Hepatocyte (in vitro differentiated cells): Measurements from ENCODE around the gene HECW1. TPM values are rescaled to one million over a fixed set of nuclear protein-coding genes. Genes with fewer than 3 reads are reported as not detected.

Experiments
- DNase-seq: peaks from one replicate; pipeline ENCODE4 v3.0.0-alpha.2; 2016; ENCODE audit warnings: low spot score
- H2AFZ ChIP-seq: fragments of 200-600 bp; sonication (generic); 2 replicates; pipeline ENCODE4 v1.6.0; 2016; ENCODE audit warnings: antibody characterized with exemption, mild to moderate bottlenecking
- H3K27ac ChIP-seq: fragments of 200-600 bp; sonication (generic); 2 replicates; pipeline ENCODE4 v1.5.1; 2016; ENCODE audit warnings: mild to moderate bottlenecking
- H3K27me3 ChIP-seq: fragments of 200-600 bp; sonication (generic); 2 replicates; pipeline ENCODE4 v1.6.1; 2016
- H3K36me3 ChIP-seq: fragments of 200-600 bp; sonication (generic); replicated peaks from 2 replicates; pipeline ENCODE4 v1.5.1; 2016; ENCODE audit warnings: low read depth; ENCODE audit not compliant: insufficient read depth
- H3K4me1 ChIP-seq: fragments of 200-600 bp; sonication (generic); 2 replicates; pipeline ENCODE4 v1.5.1; 2016; ENCODE audit warnings: mild to moderate bottlenecking, moderate library complexity; ENCODE audit not compliant: insufficient read depth
- H3K4me2 ChIP-seq: fragments of 200-600 bp; sonication (generic); 2 replicates; pipeline ENCODE4 v1.6.0; 2016
- H3K4me3 ChIP-seq: fragments of 200-600 bp; sonication (generic); 2 replicates; pipeline ENCODE4 v1.5.1; 2016; ENCODE audit warnings: mild to moderate bottlenecking
- H3K79me2 ChIP-seq: fragments of 200-600 bp; sonication (generic); 2 replicates; pipeline ENCODE4 v1.6.0; 2017; ENCODE audit warnings: mild to moderate bottlenecking
- H3K9me2 ChIP-seq: fragments of 200-600 bp; sonication (generic); replicated peaks from 2 replicates; pipeline ENCODE4 v1.6.0; 2017; ENCODE audit warnings: mild to moderate bottlenecking; ENCODE audit not compliant: insufficient read depth
- H3K9me3 ChIP-seq: fragments of 200-600 bp; sonication (generic); 2 replicates; pipeline ENCODE4 v1.5.1; 2016; ENCODE audit warnings: low read depth, mild to moderate bottlenecking
- H4K20me1 ChIP-seq: fragments of 200-600 bp; sonication (generic); 2 replicates; pipeline ENCODE4 v1.6.0; 2016; ENCODE audit warnings: mild to moderate bottlenecking; ENCODE audit not compliant: insufficient read depth, poor library complexity, severe bottlenecking
- CTCF ChIP-seq: fragments of 200-600 bp; sonication (generic); IDR thresholded peaks from 2 replicates; pipeline ENCODE4 v1.5.1; 2016; ENCODE audit warnings: antibody characterized with exemption, mild to moderate bottlenecking; ENCODE audit not compliant: poor library complexity
- EZH2 ChIP-seq: fragments of 200-600 bp; sonication (generic); IDR thresholded peaks from 2 replicates; pipeline ENCODE4 v1.6.1; 2016; ENCODE audit warnings: antibody characterized with exemption, mild to moderate bottlenecking, borderline replicate concordance
- EZH2phosphoT487 ChIP-seq: fragments of 200-600 bp; sonication (generic); IDR thresholded peaks from one replicate; pipeline ENCODE4 v1.6.1; 2018; ENCODE audit warnings: antibody characterized with exemption, mild to moderate bottlenecking, low read depth, moderate library complexity; ENCODE audit not compliant: unreplicated experiment, severe bottlenecking
- WGBS: methylation state at CpG from one replicate; pipeline ENCODE4 v1.1.6; 2016; ENCODE audit warnings: low lambda C conversion rate; ENCODE audit errors: missing lambda C conversion rate; 5-methylcytosine and 5-hydroxymethylcytosine counted together
- polyA plus RNA-seq: library from polyadenylated mRNA; unstranded; fragments of >200 nt; fragmentation: Nextera tagmentation; extraction: Ambion mirVana; gene quantifications from 2 replicates; pipeline ENCODE4 v1.2.1, GENCODE V29; 2016
- total RNA-seq: library from RNA; depleted of rRNA; stranded (reverse); fragments of >200 nt; gene quantifications from 2 replicates; pipeline ENCODE4 v1.2.3, GENCODE V29; 2014

Gene HECW1
- total and polyA plus RNA-seq, 2 experiments from 2014 or later: 1.5 to 7.6 TPM

DNA sequence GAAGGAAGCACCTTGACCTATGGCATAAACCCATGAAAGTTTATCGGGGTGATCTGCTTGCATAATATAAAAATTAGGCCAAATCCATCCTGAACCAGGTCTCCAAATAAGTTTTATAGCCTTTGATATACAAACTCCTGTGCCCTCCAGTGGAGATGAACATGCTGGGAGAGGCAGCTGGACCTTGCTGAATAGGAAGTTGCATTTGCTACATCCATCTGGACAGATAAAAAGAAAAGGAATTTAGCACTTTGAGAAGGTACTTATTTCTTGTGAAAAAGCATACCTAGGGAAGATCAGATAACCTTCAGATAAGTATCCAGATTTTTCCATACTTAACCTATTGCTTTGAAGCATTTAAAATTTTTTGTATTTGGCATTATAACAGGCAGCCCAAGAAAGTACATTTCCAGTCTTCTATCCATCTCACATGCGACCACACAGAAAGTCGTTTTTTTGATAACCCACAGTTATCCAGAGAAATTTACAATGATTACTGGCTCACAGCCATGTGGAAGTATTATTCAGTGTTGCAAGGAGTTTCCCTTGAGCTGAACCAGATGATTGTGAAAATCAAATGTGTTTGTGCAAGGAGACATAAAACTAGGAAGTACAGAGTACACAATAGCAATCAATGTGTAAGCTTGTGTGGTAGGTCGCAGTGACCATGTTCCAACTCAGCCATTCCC, 346.0 kb downstream of the HECW1 start:
- H3K27ac ChIP-seq: no peak overlapping the region
- H3K27me3 ChIP-seq: no peaks in the 10 kb centered on the region
- no peaks in the 10 kb centered on the region for H3K79me2 ChIP-seq
- no peak for TF ChIP-seq EZH2phosphoT487
- TF ChIP-seq EZH2: no peak
- no peak for TF ChIP-seq CTCF
- H2AFZ ChIP-seq: no peak overlapping the region
- no peaks in the 10 kb centered on the region for H3K9me3 ChIP-seq
- no peaks in the 10 kb centered on the region for H3K36me3 ChIP-seq
- no peaks in the 10 kb centered on the region for H3K9me2 ChIP-seq
- WGBS: 86% methylated on average over 4 of the region's 4 CpGs
- H3K4me3 ChIP-seq: no peak overlapping the region
- no peaks in the 10 kb centered on the region for H4K20me1 ChIP-seq
- H3K4me1 ChIP-seq: no peaks in the 10 kb centered on the region
- H3K4me2 ChIP-seq: no peak overlapping the region
- DNase-seq: no peak

GRCh38 chr7:43459019-43459337, 346.5 kb downstream of the HECW1 start:
- H3K4me3 ChIP-seq: no peak overlapping the region
- no peaks in the 10 kb centered on the region for H3K36me3 ChIP-seq
- H3K27ac ChIP-seq: no peak overlapping the region
- no peak for DNase-seq
- H3K27me3 ChIP-seq: no peaks in the 10 kb centered on the region
- TF ChIP-seq EZH2phosphoT487 (no peak), EZH2 (no peak), CTCF (no peak)
- no peak overlapping the region for H3K4me2 ChIP-seq
- no peaks in the 10 kb centered on the region for H3K4me1 ChIP-seq
- 89% methylated on average over 4 of the region's 4 CpGs for WGBS
- H2AFZ ChIP-seq: no peak overlapping the region
- no peaks in the 10 kb centered on the region for H3K79me2 ChIP-seq
- no peaks in the 10 kb centered on the region for H3K9me3 ChIP-seq
- no peaks in the 10 kb centered on the region for H3K9me2 ChIP-seq
- no peaks in the 10 kb centered on the region for H4K20me1 ChIP-seq

- DNase-seq: no peak
- H3K27ac ChIP-seq: no peak overlapping the region
- no peak overlapping the region for H3K4me3 ChIP-seq
- WGBS: 75% methylated on average over 8 of the region's 8 CpGs
- H3K36me3 ChIP-seq: no peaks in the 10 kb centered on the region
- H2AFZ ChIP-seq: no peak overlapping the region
- no peak overlapping the region for H3K4me2 ChIP-seq
- no peaks in the 10 kb centered on the region for H3K79me2 ChIP-seq
- H3K4me1 ChIP-seq: no peaks in the 10 kb centered on the region
- TF ChIP-seq EZH2 (no peak), CTCF (no peak), EZH2phosphoT487 (no peak)
- no peaks in the 10 kb centered on the region for H3K9me3 ChIP-seq
- H4K20me1 ChIP-seq: no peaks in the 10 kb centered on the region
- no peaks in the 10 kb centered on the region for H3K9me2 ChIP-seq
- H3K27me3 ChIP-seq: no peaks in the 10 kb centered on the region
These were observed 348.4 kb downstream of the HECW1 start for GRCh38 chr7:43460733-43461348.
